GF-D8 (cell line): ENCODE measurements around the gene CFHR4.
"Not testable (repeated sequence)": the region's sequence is repeated elsewhere in the genome, so short reads cannot be mapped to it uniquely, and the experiment has no call there.

Experiments
- DNase-seq: peaks from one replicate; lab custom pipeline; 2025; lab: John Stamatoyannopoulos, UW

The CFHR4 gene

GRCh38 chr1:196887515-196888239 is at the start of gene CFHR4:
Gene CFHR4, plus strand, starts transcription at chr1:196888052. Its CDS starts 99 bp downstream, at chr1:196888151.
- no peak for DNase-seq

- DNase-seq = not testable (repeated sequence)
These were observed 38.0 kb upstream of the CFHR4 start for GRCh38 chr1:196849613-196850492.

GRCh38 chr1:196856053-196856452 is 31.8 kb upstream of the CFHR4 start:
- DNase-seq = no peak

GRCh38 chr1:196857188-196857587 is 30.7 kb upstream of the CFHR4 start:
- DNase-seq = no peak

- DNase-seq = no peak
These were observed 29.0 kb upstream of the CFHR4 start for GRCh38 chr1:196858811-196859210.

GRCh38 chr1:196860323-196860884 is 27.4 kb upstream of the CFHR4 start:
- DNase-seq = no peak

GRCh38 chr1:196861429-196861828 is 26.4 kb upstream of the CFHR4 start:
- no peak for DNase-seq

GRCh38 chr1:196866974-196867373 is 20.9 kb upstream of the CFHR4 start:
- DNase-seq = no peak

- DNase-seq = no peak
These were observed 14.5 kb upstream of the CFHR4 start for GRCh38 chr1:196873385-196873784.

GRCh38 chr1:196875935-196876334 is 11.9 kb upstream of the CFHR4 start:
- DNase-seq = no peak

GRCh38 chr1:196877964-196878363 is 9.9 kb upstream of the CFHR4 start:
- no peak for DNase-seq

- not testable (repeated sequence) for DNase-seq
These were observed 1.3 kb upstream of the CFHR4 start for GRCh38 chr1:196886560-196886959.

GRCh38 chr1:196890668-196891067 is 2.8 kb downstream of the CFHR4 start:
- DNase-seq = no peak

- no peak for DNase-seq
These were observed 3.4 kb downstream of the CFHR4 start for GRCh38 chr1:196891251-196891650.

- DNase-seq = no peak
These were observed 8.5 kb downstream of the CFHR4 start for GRCh38 chr1:196896355-196896754.

GRCh38 chr1:196897158-196897828 is 9.4 kb downstream of the CFHR4 start:
- no peak for DNase-seq

- no peak for DNase-seq
These were observed 14.5 kb downstream of the CFHR4 start for GRCh38 chr1:196902344-196902743.

- DNase-seq = no peak
These were observed 22.4 kb downstream of the CFHR4 start for GRCh38 chr1:196910215-196910614.

GRCh38 chr1:196912283-196912682 is 24.4 kb downstream of the CFHR4 start:
- DNase-seq = not testable (repeated sequence)

GRCh38 chr1:196926839-196927238 is 39.0 kb downstream of the CFHR4 start:
- not testable (repeated sequence) for DNase-seq

- not testable (repeated sequence) for DNase-seq
These were observed 45.0 kb downstream of the CFHR4 start for GRCh38 chr1:196932853-196933252.

- DNase-seq = no peak
These were observed 45.8 kb downstream of the CFHR4 start for GRCh38 chr1:196933531-196934189.
